HL-60/S4 treated with phorbol 12-myristate 13-acetate at 8.2 ng/mL for 4 days and 3 days (cell line): ENCODE results near the gene SLC25A12.
"Not testable (repeated sequence)": the region's sequence is repeated elsewhere in the genome, so short reads cannot be mapped to it uniquely, and the experiment has no call there.

Experiments used
- in situ Hi-C: fragments of 300-500 bp; cut with MboI; formaldehyde crosslinking; loops from 2 replicates; pipeline ENCODE4 v1.15.0; 2022; ENCODE audit warnings: low sequenced_read_pairs

Gene SLC25A12

GRCh38 chr2:171832489-171832888, 61.6 kb downstream of the SLC25A12 start:
- in situ Hi-C loops: no loop called here

GRCh38 chr2:171830039-171830438, 64.0 kb downstream of the SLC25A12 start:
- in situ Hi-C loops: no loop called here

GRCh38 chr2:171824086-171824485, 70.0 kb downstream of the SLC25A12 start:
- in situ Hi-C loops: no loop called here

GRCh38 chr2:171822525-171823322, 71.3 kb downstream of the SLC25A12 start:
- in situ Hi-C loops: no loop called here

GRCh38 chr2:171819453-171819852, 74.6 kb downstream of the SLC25A12 start:
- in situ Hi-C loops: no loop called here

GRCh38 chr2:171814883-171815282, 79.2 kb downstream of the SLC25A12 start:
- in situ Hi-C loops: no loop called here

- in situ Hi-C loops: no loop called here
Measured at GRCh38 chr2:171814174-171814573, 79.9 kb downstream of the SLC25A12 start.

- in situ Hi-C loops: no loop called here
Measured at GRCh38 chr2:171813729-171814128, 80.3 kb downstream of the SLC25A12 start.

- in situ Hi-C loops: no loop called here
Measured at GRCh38 chr2:171813126-171813525, 80.9 kb downstream of the SLC25A12 start.

- in situ Hi-C loops: no loop called here
Measured at GRCh38 chr2:171811245-171811628, 82.8 kb downstream of the SLC25A12 start.

- in situ Hi-C loops: no loop called here
Measured at GRCh38 chr2:171810422-171811244, 83.4 kb downstream of the SLC25A12 start.

GRCh38 chr2:171808885-171809284, 85.2 kb downstream of the SLC25A12 start:
- in situ Hi-C loops: not testable (repeated sequence)

GRCh38 chr2:171807831-171808393, 86.1 kb downstream of the SLC25A12 start:
- in situ Hi-C loops: no loop called here

GRCh38 chr2:171807119-171807518, 86.9 kb downstream of the SLC25A12 start:
- in situ Hi-C loops: no loop called here

GRCh38 chr2:171804456-171804855, 89.6 kb downstream of the SLC25A12 start:
- in situ Hi-C loops: no loop called here

GRCh38 chr2:171803757-171804156, 90.3 kb downstream of the SLC25A12 start:
- in situ Hi-C loops: no loop called here

GRCh38 chr2:171800639-171801038, 93.4 kb downstream of the SLC25A12 start:
- in situ Hi-C loops: no loop called here

GRCh38 chr2:171798156-171798820, 95.8 kb downstream of the SLC25A12 start:
- in situ Hi-C loops: no loop called here

- in situ Hi-C loops: no loop called here
Measured at GRCh38 chr2:171794918-171795317, 99.1 kb downstream of the SLC25A12 start.

GRCh38 chr2:171793691-171794678, 100.1 kb downstream of the SLC25A12 start:
- in situ Hi-C loops: no loop called here
